Colonic mucosa (tissue), 4 donors: Measurements from ENCODE around the gene CDC42BPB. TPM values are rescaled to one million over a fixed set of nuclear protein-coding genes. Genes with fewer than 3 reads are reported as not detected.

Experiments used
- DNase-seq: peaks from one replicate; pipeline ENCODE4 v3.0.0-alpha.2; 2020
- H3K27ac ChIP-seq: fragments of 200-600 bp; one replicate; pipeline ENCODE4 v1.8.0; 2021
- H3K27me3 ChIP-seq: fragments of 200-600 bp; one replicate; pipeline ENCODE4 v1.8.0; 2021
- H3K36me3 ChIP-seq: fragments of 200-600 bp; one replicate; pipeline ENCODE4 v1.8.0; 2021
- H3K4me1 ChIP-seq: fragments of 200-600 bp; one replicate; pipeline ENCODE4 v1.8.0; 2021; ENCODE audit warnings: mild to moderate bottlenecking
- H3K4me3 ChIP-seq: fragments of 200-600 bp; one replicate; pipeline ENCODE4 v1.8.0; 2021
- H3K9ac ChIP-seq, 2 donors: one replicate each; pipeline ENCODE4 v1.7.0; 2013; ENCODE audit warnings: control low read depth in 2 of 2, low read depth in 2 of 2, low read length in 2 of 2
- H3K9me3 ChIP-seq: fragments of 200-600 bp; one replicate; pipeline ENCODE4 v1.8.0; 2021
- CTCF ChIP-seq: fragments of 200-600 bp; IDR thresholded peaks from one replicate; pipeline ENCODE4 v1.8.0; 2022; ENCODE audit warnings: antibody characterized with exemption, mild to moderate bottlenecking
- intact Hi-C: fragments of 100-400 bp; cut with DNase I; formaldehyde crosslinking; loops from one replicate; pipeline ENCODE4 v1.14.1; 2022
- total RNA-seq, 2 donors: library from RNA; stranded (reverse); fragmentation: NEBNext Ultra II Directional in 1 of 2; extraction: Animal tissue kit (Norgen Biotek cat#: 25700) in 1 of 2; gene quantifications; one replicate each; pipeline ENCODE4 v1.2.1, GENCODE V29; 2021
- donor health status: healthy.
- donor health status: DM: no; HTN: no; CAD: no.
- donor health status: DM: no; HTN: no; CAD: no.

CDC42BPB gene
- total RNA-seq, 2 donors from 2014 or later, result 67.9 to 83.8 TPM

- Histone ChIP-seq H3K4me1 (no peaks in the 10 kb centered on the region), H3K9ac (no peak overlapping the region), H3K27ac (no peak overlapping the region), H3K27me3 (no peaks in the 10 kb centered on the region), H3K9me3 (no peaks in the 10 kb centered on the region), H3K4me3 (no peak overlapping the region), H3K36me3 (no peaks in the 10 kb centered on the region)
- no peak for TF ChIP-seq CTCF
- DNase-seq, result no peak
- intact Hi-C loops, result no loop called here
Measured at GRCh38 chr14:103043257-103044015, 13.9 kb downstream of the CDC42BPB start.

GRCh38 chr14:103041464-103041863 is 15.9 kb downstream of the CDC42BPB start:
- DNase-seq, result no peak
- Histone ChIP-seq H3K36me3 (no peaks in the 10 kb centered on the region), H3K27me3 (no peaks in the 10 kb centered on the region), H3K9ac (no peak overlapping the region), H3K9me3 (no peaks in the 10 kb centered on the region), H3K27ac (no peak overlapping the region), H3K4me1 (no peaks in the 10 kb centered on the region), H3K4me3 (no peak overlapping the region)
- intact Hi-C loops, result no loop called here
- TF ChIP-seq CTCF, result no peak

- Histone ChIP-seq H3K27me3 (no peaks in the 10 kb centered on the region), H3K27ac (peak overlapping the region; percentile 24), H3K4me3 (no peak overlapping the region), H3K4me1 (peaks cover 21% of the 10 kb centered on the region), H3K9me3 (no peaks in the 10 kb centered on the region), H3K9ac (peak overlapping the region in 1 of 2 donors; percentile 38), H3K36me3 (no peaks in the 10 kb centered on the region)
- intact Hi-C loops, result no loop called here
- peak; percentile 75 for DNase-seq
- no peak for TF ChIP-seq CTCF
Measured at GRCh38 chr14:103033681-103034096, 23.7 kb downstream of the CDC42BPB start.

- H3K4me3 ChIP-seq, result no peak overlapping the region
- peak overlapping the region; percentile 58 for H3K27ac ChIP-seq
- no peaks in the 10 kb centered on the region for H3K36me3 ChIP-seq
- no peaks in the 10 kb centered on the region for H3K27me3 ChIP-seq
- no peak for TF ChIP-seq CTCF
- peak; percentile 55 for DNase-seq
- H3K9me3 ChIP-seq, result no peaks in the 10 kb centered on the region
- peaks cover 21% of the 10 kb centered on the region for H3K4me1 ChIP-seq
- peak overlapping the region in 1 of 2 donors; percentile 71 for H3K9ac ChIP-seq
- intact Hi-C loops, result no loop called here
Measured at GRCh38 chr14:103031956-103032355, 25.4 kb downstream of the CDC42BPB start.

- Histone ChIP-seq H3K27me3 (no peaks in the 10 kb centered on the region), H3K9me3 (no peaks in the 10 kb centered on the region), H3K27ac (peak overlapping the region; percentile 58), H3K9ac (peak overlapping the region in 1 of 2 donors; percentile 57), H3K36me3 (no peaks in the 10 kb centered on the region), H3K4me3 (no peak overlapping the region), H3K4me1 (peaks cover 21% of the 10 kb centered on the region)
- intact Hi-C loops, result no loop called here
- no peak for TF ChIP-seq CTCF
- no peak for DNase-seq
Measured at GRCh38 chr14:103031566-103031911, 25.8 kb downstream of the CDC42BPB start.
